Measurements from ENCODE around the gene CIB4.

DNA sequence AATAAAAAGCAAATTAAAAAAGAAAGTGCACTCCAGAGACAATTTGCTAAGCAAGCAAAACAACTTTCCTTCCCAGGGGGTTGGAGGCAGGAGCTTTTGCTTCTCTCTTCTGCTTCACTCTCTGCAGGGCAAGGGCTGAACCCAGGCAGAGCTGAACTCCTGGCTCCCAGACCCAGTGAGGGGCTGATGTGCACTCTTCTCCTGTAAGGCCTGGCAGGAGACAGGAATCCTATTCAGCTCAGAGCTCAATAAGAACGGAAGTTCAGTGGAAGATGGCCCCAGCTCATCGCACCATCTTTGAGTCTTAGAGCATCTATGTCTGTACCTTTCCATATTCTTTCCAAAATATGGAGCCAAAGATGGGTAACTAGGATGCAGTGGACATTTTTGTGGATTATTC lies 29.1 kb downstream of the CIB4 start:
- TF ChIP-seq, protein P1, sequence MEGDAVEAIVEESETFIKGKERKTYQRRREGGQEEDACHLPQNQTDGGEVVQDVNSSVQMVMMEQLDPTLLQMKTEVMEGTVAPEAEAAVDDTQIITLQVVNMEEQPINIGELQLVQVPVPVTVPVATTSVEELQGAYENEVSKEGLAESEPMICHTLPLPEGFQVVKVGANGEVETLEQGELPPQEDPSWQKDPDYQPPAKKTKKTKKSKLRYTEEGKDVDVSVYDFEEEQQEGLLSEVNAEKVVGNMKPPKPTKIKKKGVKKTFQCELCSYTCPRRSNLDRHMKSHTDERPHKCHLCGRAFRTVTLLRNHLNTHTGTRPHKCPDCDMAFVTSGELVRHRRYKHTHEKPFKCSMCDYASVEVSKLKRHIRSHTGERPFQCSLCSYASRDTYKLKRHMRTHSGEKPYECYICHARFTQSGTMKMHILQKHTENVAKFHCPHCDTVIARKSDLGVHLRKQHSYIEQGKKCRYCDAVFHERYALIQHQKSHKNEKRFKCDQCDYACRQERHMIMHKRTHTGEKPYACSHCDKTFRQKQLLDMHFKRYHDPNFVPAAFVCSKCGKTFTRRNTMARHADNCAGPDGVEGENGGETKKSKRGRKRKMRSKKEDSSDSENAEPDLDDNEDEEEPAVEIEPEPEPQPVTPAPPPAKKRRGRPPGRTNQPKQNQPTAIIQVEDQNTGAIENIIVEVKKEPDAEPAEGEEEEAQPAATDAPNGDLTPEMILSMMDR (conservative IDR thresholded peaks at IDR 0.05 in 1 of 2, IDR thresholded peaks at IDR 0.05 in 1 of 2; ENCODE audit: extremely low read depth in 1 of 2, insufficient read depth in 1 of 2, low read depth in 1 of 2, low read length in 2 of 2), result no peak
- no peak for TF ChIP-seq EZH2 (IDR thresholded peaks at IDR 0.05; ENCODE audit: borderline replicate concordance, low read length)

All from mammary epithelial cell (primary cell).